Mammary epithelial cell (primary cell): ENCODE measurements around the gene PID1.

ENCODE experiments used
- EZH2 ChIP-seq: IDR thresholded peaks from 2 replicates; pipeline ENCODE4 v1.6.1; 2012; ENCODE audit warnings: low read length, inconsistent platforms, borderline replicate concordance
- TF ChIP-seq, protein P1 (sequence below), 2 donors: IDR thresholded peaks in 1 of 2; conservative IDR thresholded peaks in 1 of 2; 2 replicates each; pipeline ENCODE4 v1.5.1; 2011 to 2012; ENCODE audit warnings: inconsistent platforms in 2 of 2, low read length in 2 of 2, mild to moderate bottlenecking in 2 of 2, control low read depth in 1 of 2, low read depth in 1 of 2; ENCODE audit not compliant: insufficient read depth in 1 of 2; ENCODE audit errors: extremely low read depth in 1 of 2

DNA sequence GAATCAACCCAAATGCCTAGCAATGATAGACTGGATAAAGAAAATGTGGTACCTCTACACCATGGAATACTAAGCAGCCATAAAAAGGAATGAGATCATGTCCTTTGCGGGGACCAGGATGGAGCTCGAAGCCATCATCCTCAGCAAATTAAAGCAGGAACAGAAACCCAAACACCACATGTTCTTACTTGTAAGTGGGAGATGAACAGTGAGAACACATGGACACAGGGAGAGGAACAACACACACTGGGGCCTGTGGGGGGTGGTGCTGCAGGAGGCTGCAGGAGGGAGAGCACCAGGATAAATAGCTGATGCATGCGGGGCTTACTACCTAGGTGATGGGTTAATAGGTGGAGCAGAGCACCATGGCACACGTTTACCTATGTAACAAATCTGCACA, 8.4 kb upstream of the PID1 start:
- TF ChIP-seq, protein P1, sequence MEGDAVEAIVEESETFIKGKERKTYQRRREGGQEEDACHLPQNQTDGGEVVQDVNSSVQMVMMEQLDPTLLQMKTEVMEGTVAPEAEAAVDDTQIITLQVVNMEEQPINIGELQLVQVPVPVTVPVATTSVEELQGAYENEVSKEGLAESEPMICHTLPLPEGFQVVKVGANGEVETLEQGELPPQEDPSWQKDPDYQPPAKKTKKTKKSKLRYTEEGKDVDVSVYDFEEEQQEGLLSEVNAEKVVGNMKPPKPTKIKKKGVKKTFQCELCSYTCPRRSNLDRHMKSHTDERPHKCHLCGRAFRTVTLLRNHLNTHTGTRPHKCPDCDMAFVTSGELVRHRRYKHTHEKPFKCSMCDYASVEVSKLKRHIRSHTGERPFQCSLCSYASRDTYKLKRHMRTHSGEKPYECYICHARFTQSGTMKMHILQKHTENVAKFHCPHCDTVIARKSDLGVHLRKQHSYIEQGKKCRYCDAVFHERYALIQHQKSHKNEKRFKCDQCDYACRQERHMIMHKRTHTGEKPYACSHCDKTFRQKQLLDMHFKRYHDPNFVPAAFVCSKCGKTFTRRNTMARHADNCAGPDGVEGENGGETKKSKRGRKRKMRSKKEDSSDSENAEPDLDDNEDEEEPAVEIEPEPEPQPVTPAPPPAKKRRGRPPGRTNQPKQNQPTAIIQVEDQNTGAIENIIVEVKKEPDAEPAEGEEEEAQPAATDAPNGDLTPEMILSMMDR (conservative IDR thresholded peaks at IDR 0.05 in 1 of 2, IDR thresholded peaks at IDR 0.05 in 1 of 2; ENCODE audit: extremely low read depth in 1 of 2, insufficient read depth in 1 of 2, low read depth in 1 of 2, low read length in 2 of 2): no peak
- TF ChIP-seq EZH2: no peak
